HepG2 (cell line): ENCODE data around the gene C6orf136. TPM values are rescaled to one million over a fixed set of nuclear protein-coding genes. Genes with fewer than 3 reads are reported as not detected.

Source experiments
- HNRNPH1 ChIP-seq: fragments of 200-400 bp; formaldehyde crosslinking; optimal IDR thresholded peaks from 2 replicates; pipeline ENCODE3; 2017; ENCODE audit warnings: mild to moderate bottlenecking, low read depth, low read length
- TEAD3 ChIP-seq: optimal IDR thresholded peaks from 2 replicates; pipeline ENCODE3; 2016; ENCODE audit warnings: borderline replicate concordance
- ZFP37 ChIP-seq: sonication (generic); formaldehyde crosslinking; IDR thresholded peaks from 2 replicates; pipeline ENCODE4 v1.4.0; 2020; ENCODE audit warnings: missing genetic modification reagents, borderline replicate concordance
- ZNF296 ChIP-seq: sonication (generic); formaldehyde crosslinking; conservative IDR thresholded peaks from 2 replicates; pipeline ENCODE4 v1.5.0; 2020; ENCODE audit warnings: mild to moderate bottlenecking, missing genetic modification reagents
- ZNF792 ChIP-seq: IDR thresholded peaks from 2 replicates; pipeline ENCODE4 v1.6.1; 2016
- polyA plus RNA-seq, 8 experiments: library from polyadenylated mRNA; depleted of rRNA in 3 of 8; stranded (reverse) in 7 of 8; unstranded in 1 of 8; fragments of >200 nt; fragmentation: Illumina TruSeq in 4 of 8; extraction: Trizol in 4 of 8; gene quantifications; 2 replicates each; pipeline versions ENCODE4 v1.2.1 to v1.2.3, GENCODE V29; 2011 to 2016; ENCODE audit warnings: low read depth in 4 of 8, missing spikeins in 1 of 8, mixed read lengths in 1 of 8; ENCODE audit not compliant: insufficient read depth in 1 of 8
- total RNA-seq, 5 experiments: library from RNA; depleted of rRNA; stranded (reverse); fragments of >200 nt; fragmentation: Illumina TruSeq; extraction: Trizol; gene quantifications; 2 replicates each; pipeline ENCODE4 v1.2.3, GENCODE V29; 2016; ENCODE audit warnings: low read depth in 1 of 5
- TF ChIP-seq, protein P1 (sequence below): sonication (generic); formaldehyde crosslinking; IDR thresholded peaks from 2 replicates; pipeline ENCODE4 v1.9.0; 2021; ENCODE audit warnings: mild to moderate bottlenecking, missing genetic modification reagents
- TF ChIP-seq, protein P2 (sequence below): sonication (generic); formaldehyde crosslinking; conservative IDR thresholded peaks from 2 replicates; pipeline ENCODE4 v1.4.0; 2020; ENCODE audit warnings: mild to moderate bottlenecking, missing genetic modification reagents, moderate library complexity
- TF ChIP-seq, protein P3 (sequence below): sonication (generic); formaldehyde crosslinking; IDR thresholded peaks from 2 replicates; pipeline ENCODE4 v1.5.0; 2020; ENCODE audit warnings: mild to moderate bottlenecking, missing genetic modification reagents

C6orf136 gene
- total and polyA plus RNA-seq, 2 of the 13 experiments (the other 11 are each of a cell fraction or from before 2014, with no cell fraction given) = 12.0 to 26.2 TPM

- TF ChIP-seq, protein P1, sequence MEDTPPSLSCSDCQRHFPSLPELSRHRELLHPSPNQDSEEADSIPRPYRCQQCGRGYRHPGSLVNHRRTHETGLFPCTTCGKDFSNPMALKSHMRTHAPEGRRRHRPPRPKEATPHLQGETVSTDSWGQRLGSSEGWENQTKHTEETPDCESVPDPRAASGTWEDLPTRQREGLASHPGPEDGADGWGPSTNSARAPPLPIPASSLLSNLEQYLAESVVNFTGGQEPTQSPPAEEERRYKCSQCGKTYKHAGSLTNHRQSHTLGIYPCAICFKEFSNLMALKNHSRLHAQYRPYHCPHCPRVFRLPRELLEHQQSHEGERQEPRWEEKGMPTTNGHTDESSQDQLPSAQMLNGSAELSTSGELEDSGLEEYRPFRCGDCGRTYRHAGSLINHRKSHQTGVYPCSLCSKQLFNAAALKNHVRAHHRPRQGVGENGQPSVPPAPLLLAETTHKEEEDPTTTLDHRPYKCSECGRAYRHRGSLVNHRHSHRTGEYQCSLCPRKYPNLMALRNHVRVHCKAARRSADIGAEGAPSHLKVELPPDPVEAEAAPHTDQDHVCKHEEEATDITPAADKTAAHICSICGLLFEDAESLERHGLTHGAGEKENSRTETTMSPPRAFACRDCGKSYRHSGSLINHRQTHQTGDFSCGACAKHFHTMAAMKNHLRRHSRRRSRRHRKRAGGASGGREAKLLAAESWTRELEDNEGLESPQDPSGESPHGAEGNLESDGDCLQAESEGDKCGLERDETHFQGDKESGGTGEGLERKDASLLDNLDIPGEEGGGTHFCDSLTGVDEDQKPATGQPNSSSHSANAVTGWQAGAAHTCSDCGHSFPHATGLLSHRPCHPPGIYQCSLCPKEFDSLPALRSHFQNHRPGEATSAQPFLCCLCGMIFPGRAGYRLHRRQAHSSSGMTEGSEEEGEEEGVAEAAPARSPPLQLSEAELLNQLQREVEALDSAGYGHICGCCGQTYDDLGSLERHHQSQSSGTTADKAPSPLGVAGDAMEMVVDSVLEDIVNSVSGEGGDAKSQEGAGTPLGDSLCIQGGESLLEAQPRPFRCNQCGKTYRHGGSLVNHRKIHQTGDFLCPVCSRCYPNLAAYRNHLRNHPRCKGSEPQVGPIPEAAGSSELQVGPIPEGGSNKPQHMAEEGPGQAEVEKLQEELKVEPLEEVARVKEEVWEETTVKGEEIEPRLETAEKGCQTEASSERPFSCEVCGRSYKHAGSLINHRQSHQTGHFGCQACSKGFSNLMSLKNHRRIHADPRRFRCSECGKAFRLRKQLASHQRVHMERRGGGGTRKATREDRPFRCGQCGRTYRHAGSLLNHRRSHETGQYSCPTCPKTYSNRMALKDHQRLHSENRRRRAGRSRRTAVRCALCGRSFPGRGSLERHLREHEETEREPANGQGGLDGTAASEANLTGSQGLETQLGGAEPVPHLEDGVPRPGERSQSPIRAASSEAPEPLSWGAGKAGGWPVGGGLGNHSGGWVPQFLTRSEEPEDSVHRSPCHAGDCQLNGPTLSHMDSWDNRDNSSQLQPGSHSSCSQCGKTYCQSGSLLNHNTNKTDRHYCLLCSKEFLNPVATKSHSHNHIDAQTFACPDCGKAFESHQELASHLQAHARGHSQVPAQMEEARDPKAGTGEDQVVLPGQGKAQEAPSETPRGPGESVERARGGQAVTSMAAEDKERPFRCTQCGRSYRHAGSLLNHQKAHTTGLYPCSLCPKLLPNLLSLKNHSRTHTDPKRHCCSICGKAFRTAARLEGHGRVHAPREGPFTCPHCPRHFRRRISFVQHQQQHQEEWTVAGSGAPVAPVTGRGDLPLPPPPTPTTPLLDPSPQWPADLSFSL (CRISPR knock-in tag) = no peak
- TF ChIP-seq HNRNPH1 = peak; percentile 95
- TF ChIP-seq, protein P2, sequence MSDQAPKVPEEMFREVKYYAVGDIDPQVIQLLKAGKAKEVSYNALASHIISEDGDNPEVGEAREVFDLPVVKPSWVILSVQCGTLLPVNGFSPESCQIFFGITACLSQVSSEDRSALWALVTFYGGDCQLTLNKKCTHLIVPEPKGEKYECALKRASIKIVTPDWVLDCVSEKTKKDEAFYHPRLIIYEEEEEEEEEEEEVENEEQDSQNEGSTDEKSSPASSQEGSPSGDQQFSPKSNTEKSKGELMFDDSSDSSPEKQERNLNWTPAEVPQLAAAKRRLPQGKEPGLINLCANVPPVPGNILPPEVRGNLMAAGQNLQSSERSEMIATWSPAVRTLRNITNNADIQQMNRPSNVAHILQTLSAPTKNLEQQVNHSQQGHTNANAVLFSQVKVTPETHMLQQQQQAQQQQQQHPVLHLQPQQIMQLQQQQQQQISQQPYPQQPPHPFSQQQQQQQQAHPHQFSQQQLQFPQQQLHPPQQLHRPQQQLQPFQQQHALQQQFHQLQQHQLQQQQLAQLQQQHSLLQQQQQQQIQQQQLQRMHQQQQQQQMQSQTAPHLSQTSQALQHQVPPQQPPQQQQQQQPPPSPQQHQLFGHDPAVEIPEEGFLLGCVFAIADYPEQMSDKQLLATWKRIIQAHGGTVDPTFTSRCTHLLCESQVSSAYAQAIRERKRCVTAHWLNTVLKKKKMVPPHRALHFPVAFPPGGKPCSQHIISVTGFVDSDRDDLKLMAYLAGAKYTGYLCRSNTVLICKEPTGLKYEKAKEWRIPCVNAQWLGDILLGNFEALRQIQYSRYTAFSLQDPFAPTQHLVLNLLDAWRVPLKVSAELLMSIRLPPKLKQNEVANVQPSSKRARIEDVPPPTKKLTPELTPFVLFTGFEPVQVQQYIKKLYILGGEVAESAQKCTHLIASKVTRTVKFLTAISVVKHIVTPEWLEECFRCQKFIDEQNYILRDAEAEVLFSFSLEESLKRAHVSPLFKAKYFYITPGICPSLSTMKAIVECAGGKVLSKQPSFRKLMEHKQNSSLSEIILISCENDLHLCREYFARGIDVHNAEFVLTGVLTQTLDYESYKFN = peak; percentile 79
- peak; percentile 44 for TF ChIP-seq TEAD3 (CRISPR knock-in tag)
- TF ChIP-seq ZFP37 (CRISPR knock-in tag) = peak; percentile 55; the same call in 1 of the 2 replicates
- TF ChIP-seq ZNF792 (CRISPR knock-in tag) = peak; percentile 59
- TF ChIP-seq, protein P3, sequence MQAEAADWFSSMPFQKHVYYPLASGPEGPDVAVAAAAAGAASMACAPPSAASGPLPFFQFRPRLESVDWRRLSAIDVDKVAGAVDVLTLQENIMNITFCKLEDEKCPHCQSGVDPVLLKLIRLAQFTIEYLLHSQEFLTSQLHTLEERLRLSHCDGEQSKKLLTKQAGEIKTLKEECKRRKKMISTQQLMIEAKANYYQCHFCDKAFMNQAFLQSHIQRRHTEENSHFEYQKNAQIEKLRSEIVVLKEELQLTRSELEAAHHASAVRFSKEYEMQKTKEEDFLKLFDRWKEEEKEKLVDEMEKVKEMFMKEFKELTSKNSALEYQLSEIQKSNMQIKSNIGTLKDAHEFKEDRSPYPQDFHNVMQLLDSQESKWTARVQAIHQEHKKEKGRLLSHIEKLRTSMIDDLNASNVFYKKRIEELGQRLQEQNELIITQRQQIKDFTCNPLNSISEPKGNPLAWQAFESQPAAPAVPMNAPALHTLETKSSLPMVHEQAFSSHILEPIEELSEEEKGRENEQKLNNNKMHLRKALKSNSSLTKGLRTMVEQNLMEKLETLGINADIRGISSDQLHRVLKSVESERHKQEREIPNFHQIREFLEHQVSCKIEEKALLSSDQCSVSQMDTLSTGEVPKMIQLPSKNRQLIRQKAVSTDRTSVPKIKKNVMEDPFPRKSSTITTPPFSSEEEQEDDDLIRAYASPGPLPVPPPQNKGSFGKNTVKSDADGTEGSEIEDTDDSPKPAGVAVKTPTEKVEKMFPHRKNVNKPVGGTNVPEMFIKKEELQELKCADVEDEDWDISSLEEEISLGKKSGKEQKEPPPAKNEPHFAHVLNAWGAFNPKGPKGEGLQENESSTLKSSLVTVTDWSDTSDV (CRISPR knock-in tag) = 0 out of 2 replicates have a peak, but pooled peaks have one; percentile 28
- 0 out of 2 replicates have a peak, but pooled peaks have one; percentile 43 for TF ChIP-seq ZNF296 (CRISPR knock-in tag)
Observed at GRCh38 chr6:30626484-30627366, 20.2 kb upstream of the C6orf136 start, which contains the start of gene ATAT1 (continued).
